Inflammatory macrophage treated with lipopolysaccharide for 4 hours (primary cell): Measurements from ENCODE around the gene GPR78.

Experiments
- DNase-seq: peaks from one replicate; pipeline ENCODE4 v3.0.0-alpha.2; 2020

Gene GPR78

DNA sequence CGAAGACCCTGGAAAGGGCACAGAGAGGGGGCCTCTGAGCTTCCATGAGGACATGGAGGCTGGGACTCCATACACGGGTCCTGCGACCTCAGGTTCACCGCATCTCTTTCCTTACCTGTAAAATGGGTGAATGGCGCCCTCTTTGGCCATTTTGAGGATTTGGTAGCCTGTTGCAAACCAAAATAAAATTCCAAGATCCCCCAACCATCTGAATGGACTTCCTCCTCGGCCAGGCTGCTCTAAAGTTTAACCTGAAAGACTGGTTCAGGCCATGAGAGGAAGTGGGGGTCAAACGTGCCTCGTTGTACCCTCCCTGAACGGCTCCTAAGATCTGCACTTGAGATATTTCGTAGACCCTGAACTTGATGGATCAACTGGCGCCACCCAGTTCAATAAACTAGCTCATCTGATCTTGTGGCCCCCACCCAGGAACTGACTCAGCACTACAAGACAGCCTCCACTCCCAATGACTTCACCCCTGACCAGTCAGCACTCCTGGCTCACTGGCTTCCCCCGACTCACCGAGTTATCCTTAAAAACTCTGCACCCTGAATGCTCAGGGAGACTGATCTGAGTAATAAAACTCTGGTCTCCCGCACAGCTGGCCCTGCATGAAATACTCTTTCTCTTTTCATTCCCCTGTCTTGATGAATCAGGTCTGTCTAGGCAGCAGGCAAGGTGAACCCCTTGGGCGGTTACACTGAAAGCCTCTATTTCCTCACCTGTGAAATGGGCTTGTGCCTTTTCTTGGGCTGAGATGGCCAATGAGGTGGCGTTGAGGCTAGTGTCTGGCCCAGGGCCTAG, 32.9 kb upstream of the GPR78 start:
- no peak for DNase-seq

DNA sequence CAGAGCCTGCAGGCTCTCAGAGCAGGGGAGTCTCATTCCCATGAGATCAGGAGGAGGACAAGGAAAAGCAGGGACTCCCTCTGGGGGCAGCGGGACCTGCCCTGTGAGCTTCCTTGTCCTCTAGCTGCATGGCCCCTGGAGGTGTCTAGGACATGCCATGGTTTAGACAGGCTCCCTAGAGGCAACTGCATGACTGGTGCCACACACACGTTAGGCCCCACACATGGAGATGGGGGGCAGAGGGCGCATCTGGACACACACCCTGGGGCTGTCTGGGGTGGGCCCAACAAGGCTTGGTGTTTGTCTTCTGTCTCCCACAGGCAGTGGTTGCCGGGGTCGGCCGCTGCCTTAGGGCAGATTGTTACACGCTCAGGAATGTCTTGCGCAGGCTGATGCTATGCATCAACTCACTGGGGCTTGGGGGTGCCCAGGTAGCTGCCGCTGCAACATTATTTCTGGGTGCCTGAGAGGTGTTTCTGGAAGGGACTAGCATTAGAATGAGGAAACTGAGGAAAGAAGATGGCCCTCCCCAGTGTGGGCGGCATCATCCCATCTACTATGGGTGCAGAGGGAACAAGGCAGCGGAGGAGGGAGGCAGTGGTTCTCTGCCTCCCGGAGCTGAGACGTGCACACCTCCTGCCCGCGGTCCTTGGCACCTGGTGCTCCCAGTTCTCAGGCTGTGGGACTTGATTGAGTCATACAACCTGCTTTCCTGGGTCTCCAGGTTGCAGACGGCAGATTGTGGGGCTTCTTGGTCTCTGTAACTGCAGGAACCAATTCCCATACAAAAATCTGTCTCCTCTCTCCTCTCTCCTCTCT, 32.1 kb upstream of the GPR78 start:
- DNase-seq = no peak

DNA sequence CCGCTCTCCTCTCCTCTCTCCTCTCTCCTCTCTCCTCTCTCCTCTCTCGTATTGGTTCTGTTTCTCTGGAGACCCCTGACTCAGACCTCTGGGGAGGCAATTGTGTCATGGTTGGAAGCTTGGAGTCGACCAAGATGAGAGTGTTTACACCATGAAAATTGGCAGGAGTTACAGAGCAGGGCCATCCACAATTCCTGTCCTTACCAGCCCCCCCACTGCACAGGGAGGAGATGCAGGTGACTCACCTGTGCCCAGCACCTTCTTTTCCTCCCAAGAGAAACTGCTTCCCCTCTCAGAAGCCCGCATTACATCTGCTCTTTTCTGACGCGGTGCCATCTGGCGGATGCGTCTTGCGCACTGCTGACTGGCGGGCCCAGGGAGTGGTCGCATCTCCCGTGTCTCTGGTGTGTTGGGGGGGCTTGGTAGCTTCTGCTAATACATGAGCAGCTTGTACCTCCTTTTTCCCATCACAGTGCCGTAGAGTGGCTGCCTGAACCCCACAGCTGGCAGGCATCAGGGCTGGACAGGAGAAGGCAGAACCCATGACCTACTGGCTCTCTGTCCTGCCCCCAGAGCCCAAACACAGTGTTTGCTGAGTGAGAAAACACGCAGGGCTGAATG, 31.4 kb upstream of the GPR78 start:
- no peak for DNase-seq

DNA sequence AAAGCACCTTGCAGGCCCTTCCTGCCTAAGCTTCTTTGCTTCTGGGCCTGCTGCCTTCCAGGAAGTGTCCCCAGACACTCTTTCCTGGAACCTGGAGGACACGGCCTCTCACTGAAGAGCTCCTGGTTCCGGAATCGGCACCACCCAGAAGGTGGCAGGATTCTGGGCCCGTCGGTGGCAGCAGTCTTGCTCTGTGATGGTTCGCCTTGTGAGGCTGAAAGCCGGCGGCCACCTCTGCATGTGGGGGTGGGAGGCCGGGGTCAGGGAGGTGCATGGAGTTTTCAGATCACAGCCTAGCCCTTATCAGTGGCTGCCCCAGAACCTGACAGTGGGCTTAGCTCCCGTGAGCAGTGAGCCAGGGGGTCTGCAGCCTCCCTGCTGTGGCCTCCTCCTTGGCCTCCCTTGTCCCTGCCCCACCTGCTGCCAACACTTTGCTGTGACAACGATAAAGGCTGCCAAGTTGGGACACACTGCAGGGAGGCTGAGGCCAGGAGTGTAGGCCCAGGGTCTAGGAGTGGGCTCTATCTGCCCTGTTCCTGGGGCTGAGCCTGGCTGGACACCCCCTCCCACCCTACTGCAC, 30.8 kb upstream of the GPR78 start:
- DNase-seq = no peak

DNA sequence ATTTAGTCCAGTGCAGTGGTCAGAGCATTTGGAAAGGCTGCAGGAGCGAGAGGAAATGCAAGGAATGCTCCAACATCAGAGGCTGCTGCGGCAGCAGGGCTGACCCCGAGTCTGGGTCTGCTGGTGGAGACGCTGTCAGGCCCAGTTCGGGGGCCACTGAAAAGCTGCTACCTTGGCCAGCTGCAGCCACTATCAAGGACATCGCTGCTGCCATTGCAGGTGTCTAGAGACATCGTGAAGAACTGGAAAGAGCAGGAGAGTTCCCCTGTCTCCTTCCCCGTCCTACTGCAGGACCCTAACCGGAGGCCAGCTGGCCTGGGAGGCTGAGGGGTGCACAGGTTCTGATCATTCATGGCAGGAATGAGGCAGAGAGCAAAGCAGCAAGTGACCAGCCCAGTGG, 29.5 kb upstream of the GPR78 start:
- DNase-seq = no peak

DNA sequence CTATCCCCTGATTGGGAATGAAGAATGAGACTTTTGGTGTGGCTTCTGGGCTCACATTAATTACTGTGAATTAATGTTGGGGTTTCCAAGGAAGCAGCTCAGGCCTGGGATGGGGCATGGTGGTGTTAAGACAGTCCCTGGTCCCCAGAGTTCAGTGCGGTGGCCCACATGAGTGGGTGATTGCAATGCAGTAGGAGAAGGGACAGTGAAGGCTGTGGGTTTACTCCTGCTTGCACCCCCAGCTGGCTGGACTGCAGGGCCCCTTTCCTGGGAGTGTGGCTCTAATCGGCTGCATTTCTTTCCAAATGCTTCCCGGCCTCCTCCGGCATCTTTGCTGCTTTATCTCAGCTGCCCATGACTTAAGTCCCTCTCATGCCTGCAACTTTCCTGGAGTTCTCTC, 28.2 kb upstream of the GPR78 start:
- DNase-seq = no peak

DNA sequence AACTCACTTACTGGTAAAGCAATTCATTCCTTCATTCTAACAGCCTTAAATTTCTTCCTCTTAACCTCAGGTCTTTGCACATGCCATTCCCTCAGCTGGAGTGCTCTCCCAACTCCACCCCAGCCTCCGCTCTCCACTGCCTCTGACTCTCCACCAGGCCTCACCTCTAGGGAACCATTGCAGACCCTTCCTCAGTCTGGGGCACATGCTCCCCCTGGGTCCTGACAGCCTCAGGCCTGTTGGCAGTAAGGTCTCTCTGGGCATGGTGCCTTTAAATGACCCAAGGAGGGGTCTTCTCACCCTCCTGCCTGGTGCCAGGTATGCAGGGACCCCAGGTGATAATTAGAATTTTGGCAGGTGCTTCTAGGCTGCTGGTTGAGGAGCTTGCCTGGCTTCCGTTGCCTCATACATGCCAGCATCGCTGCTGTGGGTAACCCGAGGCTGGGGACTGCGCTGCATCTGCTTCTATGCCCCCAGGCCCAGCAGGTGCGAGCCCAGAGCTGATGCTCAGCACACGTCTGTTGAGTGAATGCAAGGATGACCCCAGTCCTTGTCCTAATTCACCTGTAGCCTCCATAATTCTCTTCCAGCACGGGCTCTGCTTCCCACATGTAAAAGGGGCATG, 27.5 kb upstream of the GPR78 start:
- no peak for DNase-seq

DNA sequence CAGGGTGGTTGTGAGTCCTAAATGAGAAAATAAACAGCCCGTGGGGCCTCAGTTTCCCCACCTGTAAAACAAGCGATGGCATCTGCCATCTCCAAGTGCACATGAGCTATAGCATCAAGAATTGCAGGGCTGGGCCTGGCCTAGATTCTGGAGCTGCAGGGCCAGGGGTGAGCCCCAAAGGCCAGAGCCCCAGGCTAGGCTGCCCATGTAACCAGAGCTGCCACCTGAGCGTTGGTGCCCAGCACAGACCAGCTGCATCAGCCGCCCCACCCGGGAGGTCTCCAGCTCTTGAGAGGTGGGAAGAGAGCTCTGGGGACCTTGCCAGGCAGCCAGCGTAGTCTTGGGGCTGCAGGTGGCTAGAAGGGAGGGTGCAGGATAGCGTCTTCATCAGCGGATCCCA, 27.0 kb upstream of the GPR78 start:
- DNase-seq = no peak

DNA sequence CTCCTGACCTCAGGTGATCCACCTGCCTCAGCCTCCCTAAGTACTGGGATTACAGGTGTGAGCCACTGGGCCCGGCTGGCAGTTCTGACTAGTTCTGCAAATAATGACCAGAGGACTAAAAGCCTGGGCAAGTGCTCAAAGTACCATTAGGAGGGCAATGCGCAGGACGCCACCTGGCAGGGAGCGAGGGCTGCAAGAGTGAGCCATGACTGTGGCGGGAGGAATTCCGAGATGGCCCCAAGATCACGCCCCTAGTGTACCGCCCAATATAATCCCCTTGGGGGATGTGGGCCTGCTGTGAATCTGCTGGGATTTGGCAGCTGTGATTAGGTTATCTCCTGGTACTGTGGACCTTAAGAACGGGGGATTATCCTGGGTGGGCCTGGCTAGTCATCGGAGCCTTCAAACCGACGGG, 26.2 kb upstream of the GPR78 start:
- DNase-seq = no peak

DNA sequence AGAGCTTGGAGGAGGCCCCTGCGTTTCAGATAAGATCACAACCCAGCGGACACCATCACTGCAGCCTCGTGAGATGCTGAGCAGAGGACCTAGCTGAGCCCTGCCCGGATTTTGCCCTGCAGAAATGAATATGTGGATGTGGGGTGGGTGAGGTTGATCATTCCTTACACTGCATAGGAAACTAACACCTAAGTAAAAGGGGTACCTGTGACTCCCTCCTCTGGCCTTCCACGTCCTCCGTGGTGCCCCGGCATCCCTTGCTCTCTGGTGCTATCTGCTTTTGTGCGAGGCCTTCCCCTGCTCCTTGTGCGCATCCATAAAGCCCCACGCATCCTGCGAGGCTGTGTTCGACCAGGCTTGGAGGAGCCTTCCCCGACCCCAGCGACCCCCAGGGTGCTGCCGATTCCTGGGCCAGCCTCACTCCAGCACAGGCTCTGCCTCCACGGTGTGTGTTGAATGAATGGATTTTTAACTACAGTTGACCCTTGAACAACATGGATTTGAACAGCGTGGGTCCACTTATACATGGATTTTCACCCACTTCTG, 25.6 kb upstream of the GPR78 start:
- DNase-seq = no peak

DNA sequence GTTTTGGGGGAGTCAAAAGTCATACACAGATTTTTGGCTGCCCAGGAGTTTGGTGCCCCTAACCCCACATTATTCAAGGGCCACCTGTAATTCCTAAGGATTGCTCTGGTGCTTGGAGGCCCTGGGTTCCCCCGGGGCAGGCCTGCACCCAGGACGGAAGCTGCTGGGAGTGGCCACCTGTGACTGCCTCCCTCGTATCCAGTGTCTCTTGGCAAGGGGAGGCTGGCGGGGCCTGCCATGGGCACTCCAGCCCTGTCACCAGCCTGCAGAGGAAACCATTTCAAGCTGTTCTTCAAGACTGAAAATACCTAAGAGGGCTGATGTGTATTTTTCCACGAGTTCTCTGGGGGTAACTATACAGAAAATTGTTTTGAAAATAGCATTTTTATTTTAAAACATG, 24.5 kb upstream of the GPR78 start:
- DNase-seq = no peak

DNA sequence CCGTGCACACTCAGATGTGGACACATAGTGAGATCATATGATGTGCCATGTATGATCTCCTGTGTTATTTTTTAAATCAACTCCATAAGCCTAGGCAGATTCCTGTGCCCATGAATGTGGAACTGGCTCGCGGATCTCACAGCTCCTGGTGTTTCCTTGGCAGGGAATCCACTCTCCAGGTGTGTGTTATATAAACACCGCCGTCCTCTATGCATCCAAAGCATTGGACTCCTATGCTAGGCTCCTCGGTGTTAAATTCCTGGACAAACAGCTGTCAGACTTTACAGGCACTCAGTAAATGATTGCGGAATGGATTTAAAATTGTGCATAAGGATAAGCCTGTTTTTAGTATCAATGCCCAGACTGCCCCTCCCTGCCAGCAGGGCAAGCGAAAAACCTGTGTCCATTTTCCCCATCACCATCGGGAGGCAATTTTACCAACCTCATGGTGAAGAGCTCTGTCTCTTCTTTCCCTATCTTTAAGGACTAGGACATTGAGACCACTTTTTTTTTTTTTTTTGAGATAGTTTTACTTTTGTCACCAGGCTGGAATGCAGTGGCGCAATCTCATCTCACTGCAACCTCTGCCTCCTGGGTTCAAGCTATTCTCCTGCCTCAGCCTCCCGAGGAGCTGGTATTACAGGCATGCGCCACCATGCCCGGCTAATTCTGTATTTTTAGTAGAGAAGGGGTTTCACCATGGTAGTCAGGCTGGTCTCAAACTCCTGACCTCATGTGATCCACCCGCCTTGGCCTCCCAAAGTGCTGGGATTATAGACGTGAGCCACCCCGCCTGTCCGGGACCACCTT, 23.6 kb upstream of the GPR78 start:
- no peak for DNase-seq

DNA sequence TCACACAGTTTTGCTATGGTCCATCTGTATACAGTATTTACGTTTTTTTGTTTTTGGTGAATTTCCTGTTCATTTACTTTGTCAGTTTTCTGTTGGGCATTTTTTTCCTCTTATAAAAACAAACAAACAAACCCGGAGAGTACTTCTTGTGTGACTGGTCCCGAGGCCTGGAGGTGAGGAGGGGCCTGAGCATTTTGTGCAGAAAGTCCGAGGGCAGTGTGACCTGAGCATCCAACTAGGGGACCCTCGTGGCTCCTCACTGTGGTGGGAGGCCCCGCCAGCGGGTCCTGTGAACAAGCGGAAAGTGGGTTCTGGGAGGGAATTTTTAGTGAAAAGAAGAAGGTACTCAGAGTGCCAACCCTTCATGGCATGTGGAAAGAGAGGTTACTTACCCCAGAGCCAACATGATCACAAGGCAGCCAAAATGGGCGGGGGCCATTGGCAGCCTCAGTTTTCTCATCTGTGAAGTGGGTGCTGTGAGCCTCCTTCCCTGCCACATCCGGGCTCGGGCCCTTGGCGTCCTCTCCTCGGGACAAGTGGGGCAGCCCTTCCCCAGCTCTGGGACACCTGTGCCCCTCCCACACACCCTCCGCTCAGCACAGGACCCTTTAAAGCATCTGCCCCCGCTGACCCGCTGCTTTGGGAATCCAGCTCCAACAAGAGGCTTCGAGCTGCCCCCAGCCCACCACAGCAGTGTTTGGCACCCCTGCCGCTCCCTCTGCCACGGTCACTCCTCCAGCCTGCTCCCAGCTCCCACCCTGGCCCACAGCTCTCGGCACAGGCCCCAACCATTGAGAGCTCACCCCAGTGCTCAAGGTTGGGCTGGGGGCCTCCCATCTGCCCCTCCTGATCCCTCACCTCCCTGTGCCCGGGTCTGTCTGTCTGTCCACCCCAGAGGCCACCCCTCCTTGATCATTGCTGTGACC, 22.8 kb upstream of the GPR78 start:
- DNase-seq = no peak

DNA sequence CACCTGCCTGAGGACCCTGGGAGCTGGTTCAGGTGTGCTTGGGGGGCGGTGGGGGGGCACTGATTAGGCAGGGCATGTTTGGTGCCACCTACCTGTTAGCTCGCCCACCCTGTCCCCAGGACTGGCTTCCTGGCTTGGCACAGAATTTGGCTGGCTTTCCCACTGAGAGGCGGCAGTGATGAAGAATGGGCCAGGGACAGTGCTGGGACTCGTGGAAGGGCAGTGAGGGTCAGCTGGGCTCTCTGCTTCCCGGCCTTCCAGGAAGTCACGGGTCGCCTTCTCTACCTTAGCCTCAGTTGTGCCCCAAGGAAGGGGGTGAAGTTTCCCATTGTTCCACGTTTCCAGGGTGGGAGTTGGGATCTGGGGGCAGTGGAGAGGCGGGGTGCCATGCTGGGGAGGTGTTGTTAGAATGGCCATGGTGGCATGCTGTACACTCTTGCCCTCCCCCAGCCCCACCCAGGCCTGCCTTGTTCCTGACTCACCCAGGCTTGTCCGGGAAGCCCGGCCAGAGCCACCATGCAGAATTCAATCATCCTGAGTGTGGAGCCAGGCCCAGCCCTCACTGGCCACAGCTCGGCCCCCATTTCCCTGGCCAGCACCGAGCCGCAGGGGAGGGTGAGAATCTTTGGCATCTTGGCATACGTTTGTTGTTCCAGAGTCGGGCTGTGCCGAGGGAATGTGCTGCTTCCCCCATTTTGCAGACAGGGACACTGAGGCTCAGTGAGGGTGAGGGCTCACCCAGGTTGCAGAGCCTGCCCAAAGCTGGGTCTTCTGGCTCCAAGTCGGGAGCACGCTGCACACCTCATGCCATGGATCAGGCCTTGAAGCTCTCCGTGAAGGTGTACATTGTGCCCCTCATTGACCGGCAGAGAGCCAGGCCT, 21.9 kb upstream of the GPR78 start:
- no peak for DNase-seq

DNA sequence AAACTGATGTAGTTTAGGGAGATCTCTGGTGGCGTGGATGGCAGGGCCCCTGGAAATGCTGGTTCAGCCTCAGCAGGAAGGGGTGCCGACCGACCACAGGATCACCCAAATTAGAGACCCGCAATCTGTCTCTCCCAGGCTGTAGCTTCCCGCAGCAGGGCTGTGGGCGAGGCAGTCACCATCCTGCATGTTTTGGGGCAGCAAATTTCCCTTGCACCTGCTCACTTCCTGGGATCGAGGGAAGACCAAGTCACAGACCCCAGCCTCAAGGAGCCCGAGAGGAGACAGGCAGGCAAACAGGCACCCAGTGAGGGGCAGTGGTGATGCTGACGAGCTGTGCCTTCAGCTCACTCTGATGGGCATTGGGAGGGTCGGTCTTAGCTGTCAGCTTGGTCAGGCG, 21.2 kb upstream of the GPR78 start:
- DNase-seq = no peak

DNA sequence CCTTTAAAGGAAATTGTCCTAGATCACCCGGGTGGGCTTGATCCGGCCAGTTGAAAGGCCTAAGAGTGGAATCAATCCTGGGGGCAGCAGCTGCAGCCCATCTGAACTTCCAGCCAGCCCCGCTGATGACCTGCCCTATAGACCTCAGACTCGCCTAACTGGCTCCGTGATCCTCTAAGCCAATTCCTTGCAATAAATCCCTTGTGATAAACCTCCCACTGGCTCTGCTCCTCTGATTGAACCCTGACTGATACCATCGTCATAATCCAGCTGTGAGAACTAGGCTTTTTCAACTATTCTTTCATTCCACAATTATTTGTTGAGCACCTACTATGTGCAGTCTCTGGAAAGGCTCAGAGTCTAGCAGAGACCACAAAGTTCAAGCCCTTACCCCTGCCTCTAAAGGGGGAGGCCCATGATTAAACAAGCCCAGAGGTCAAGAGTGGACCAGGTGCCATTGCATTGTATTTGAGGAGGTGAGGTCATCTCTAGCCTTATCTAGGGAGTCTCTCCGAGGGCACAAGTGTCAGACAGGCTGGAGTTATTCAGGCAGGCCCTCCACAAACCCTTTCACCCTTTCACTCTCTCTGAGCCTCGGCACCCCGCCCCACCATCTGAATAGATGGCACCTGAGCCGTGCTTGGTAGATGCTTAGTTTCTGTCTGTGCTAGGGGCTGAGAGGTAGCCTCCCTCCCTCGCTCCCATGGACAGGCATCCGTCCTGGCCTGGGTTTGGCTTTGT, 20.5 kb upstream of the GPR78 start:
- no peak for DNase-seq

DNA sequence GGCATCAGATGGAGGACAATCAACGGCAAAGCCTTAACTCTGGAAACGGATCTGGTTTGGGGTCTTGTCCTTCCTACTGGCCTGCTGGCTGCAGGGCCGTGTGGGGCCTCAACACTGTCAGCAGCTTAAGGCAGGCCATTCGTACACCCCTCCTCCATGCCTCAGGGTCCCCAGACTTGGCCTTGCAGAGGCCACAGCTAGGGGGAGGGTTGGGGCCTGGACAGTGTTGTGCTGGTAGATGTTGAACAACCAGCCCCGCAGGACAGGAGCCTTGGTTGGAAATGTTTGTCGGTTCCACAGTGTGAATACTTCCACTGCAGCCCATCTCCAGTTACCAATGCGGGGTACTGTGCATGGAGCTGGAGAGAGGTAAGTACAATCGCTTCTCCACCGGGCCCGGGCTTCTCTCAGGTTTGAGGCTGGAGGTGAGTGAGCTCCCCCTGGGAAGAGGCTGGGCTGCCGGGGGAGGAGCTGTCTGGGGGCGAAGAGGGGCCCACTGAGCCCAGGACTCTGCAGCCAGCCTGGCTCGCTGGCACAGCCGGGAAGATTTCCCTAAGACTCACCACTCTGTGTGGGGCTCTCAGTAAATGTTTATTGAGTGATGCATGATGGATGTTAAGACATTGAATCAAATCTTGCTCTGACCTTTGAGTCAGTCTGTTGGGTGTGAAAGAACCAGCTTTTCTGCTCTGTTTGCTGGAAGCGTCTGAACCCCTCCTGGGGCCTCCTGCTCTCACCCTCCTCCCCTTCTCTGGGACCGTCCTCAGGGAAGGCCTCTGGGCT, 19.7 kb upstream of the GPR78 start:
- DNase-seq = no peak

DNA sequence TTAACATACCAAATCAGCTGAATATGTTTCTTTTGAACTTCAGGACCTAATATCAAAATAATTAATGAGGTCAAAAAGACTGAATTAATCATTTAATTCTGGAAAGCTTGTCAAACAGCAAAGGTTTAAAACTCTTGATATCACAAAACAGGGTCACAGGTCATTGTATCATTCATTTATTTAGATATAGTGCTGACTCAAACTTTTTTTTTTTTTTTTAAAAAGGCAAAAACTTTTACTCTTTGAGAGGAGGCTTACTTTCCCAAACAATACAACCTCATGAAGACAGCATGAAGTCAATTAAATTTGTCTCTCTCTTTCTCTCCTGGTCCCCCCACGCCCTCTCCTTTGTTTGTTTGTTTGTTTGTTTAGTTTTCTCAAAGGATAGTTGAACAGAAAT, 15.6 kb upstream of the GPR78 start:
- no peak for DNase-seq
